HL-60 (cell line): ENCODE results near the gene AP2M1.

Experiments used
- DNase-seq, 2 experiments: peaks; one replicate each; pipeline ENCODE4 v3.0.0-alpha.2; 2010 to 2020; ENCODE audit warnings: low read depth in 1 of 2, low spot score in 1 of 2
- H3K27ac ChIP-seq: fragments of 250-450 bp; sonication (Bioruptor Pico); replicated peaks from 2 replicates; pipeline ENCODE4 v1.5.1; 2020; ENCODE audit warnings: mild to moderate bottlenecking, moderate library complexity
- H3K27me3 ChIP-seq: fragments of 250-450 bp; sonication (Bioruptor Pico); 2 replicates; pipeline ENCODE4 v1.5.1; 2021; ENCODE audit warnings: mild to moderate bottlenecking, moderate library complexity; ENCODE audit not compliant: insufficient read depth, poor library complexity, severe bottlenecking
- H3K4me3 ChIP-seq: replicated peaks from 2 replicates; pipeline ENCODE4 v1.5.1; 2011; ENCODE audit warnings: mild to moderate bottlenecking, control low read depth, low read length; ENCODE audit not compliant: insufficient read depth
- CTCF ChIP-seq: IDR thresholded peaks from one replicate; pipeline ENCODE4 v1.5.1; 2011; ENCODE audit warnings: low read length, control low read depth, inconsistent platforms; ENCODE audit not compliant: insufficient read depth
- GABPA ChIP-seq: IDR thresholded peaks from 2 replicates; pipeline ENCODE4 v1.6.1; 2012; ENCODE audit warnings: low read depth
- POLR2AphosphoS5 ChIP-seq: IDR thresholded peaks from 2 replicates; pipeline ENCODE4 v1.6.1; 2012; ENCODE audit warnings: low read depth
- REST ChIP-seq: IDR thresholded peaks from 2 replicates; pipeline ENCODE4 v1.6.1; 2012; ENCODE audit warnings: low read depth; ENCODE audit not compliant: insufficient replicate concordance
- SPI1 ChIP-seq: IDR thresholded peaks from 2 replicates; pipeline ENCODE4 v1.6.1; 2012; ENCODE audit warnings: low read depth, mild to moderate bottlenecking, borderline replicate concordance

The AP2M1 gene

GRCh38 chr3:184176377-184177330, 2.0 kb downstream of the AP2M1 start:
- peak overlapping the region; percentile 80 for H3K4me3 ChIP-seq
- peak in 1 of 2 experiments; percentile 49 for DNase-seq
- H3K27ac ChIP-seq: peak overlapping the region; percentile 92
- H3K27me3 ChIP-seq: no peaks in the 10 kb centered on the region
- TF ChIP-seq GABPA: no peak
- no peak for TF ChIP-seq POLR2AphosphoS5
- TF ChIP-seq CTCF: no peak
- no peak for TF ChIP-seq REST
- peak; percentile 81 for TF ChIP-seq SPI1

- Histone ChIP-seq H3K27ac (no peak overlapping the region), H3K27me3 (no peaks in the 10 kb centered on the region), H3K4me3 (no peak overlapping the region)
- TF ChIP-seq GABPA (no peak), REST (no peak), CTCF (no peak), POLR2AphosphoS5 (no peak), SPI1 (no peak)
- no peak for DNase-seq
Measured at GRCh38 chr3:184177331-184177731, 2.7 kb downstream of the AP2M1 start.

GRCh38 chr3:184177767-184178306, 3.2 kb downstream of the AP2M1 start:
- Histone ChIP-seq H3K27me3 (no peaks in the 10 kb centered on the region), H3K27ac (no peak overlapping the region), H3K4me3 (no peak overlapping the region)
- no peak for DNase-seq
- TF ChIP-seq GABPA (no peak), POLR2AphosphoS5 (no peak), SPI1 (no peak), CTCF (no peak), REST (no peak)
